Measurements from ENCODE around the gene UBA7. TPM values are rescaled to one million over a fixed set of nuclear protein-coding genes. Genes with fewer than 3 reads are reported as not detected.

Gene UBA7
- total RNA-seq, 2 donors from 2014 or later = 173 to 198 TPM

- no peak for DNase-seq
- H3K36me3 Mint-ChIP-seq (ENCODE audit: low read depth) = peaks cover 2% of the 10 kb centered on the region
- H3K4me3 Mint-ChIP-seq = no peak overlapping the region
- H3K27me3 Mint-ChIP-seq = peaks cover 17% of the 10 kb centered on the region
- peak overlapping the region; percentile 73 for H3K27ac Mint-ChIP-seq
- ATAC-seq = no peak
- H3K4me1 Mint-ChIP-seq = peaks cover 13% of the 10 kb centered on the region
- H3K9me3 ChIP-seq (ENCODE audit: control insufficient read depth, low read length, poor library complexity, severe bottlenecking) = no peaks in the 10 kb centered on the region
Observed at GRCh38 chr3:49799105-49799504, 14.6 kb downstream of the UBA7 start.

- Mint-ChIP-seq H3K27me3 (peaks cover 5% of the 10 kb centered on the region), H3K27ac (peak overlapping the region; percentile 77), H3K4me3 (no peak overlapping the region), H3K4me1 (peaks cover 3% of the 10 kb centered on the region), H3K36me3 (ENCODE audit: low read depth) (no peaks in the 10 kb centered on the region)
- ATAC-seq = no peak
- no peaks in the 10 kb centered on the region for H3K9me3 ChIP-seq (ENCODE audit: control insufficient read depth, low read length, poor library complexity, severe bottlenecking)
- no peak for DNase-seq
Observed at GRCh38 chr3:49794926-49795905, 18.5 kb downstream of the UBA7 start.

- H3K27ac Mint-ChIP-seq = no peak overlapping the region
- no peak for ATAC-seq
- H3K4me1 Mint-ChIP-seq = peaks cover 5% of the 10 kb centered on the region
- no peak overlapping the region for H3K4me3 Mint-ChIP-seq
- no peaks in the 10 kb centered on the region for H3K9me3 ChIP-seq (ENCODE audit: control insufficient read depth, low read length, poor library complexity, severe bottlenecking)
- peaks cover 5% of the 10 kb centered on the region for H3K27me3 Mint-ChIP-seq
- no peak for DNase-seq
- H3K36me3 Mint-ChIP-seq (ENCODE audit: low read depth) = no peaks in the 10 kb centered on the region
Observed at GRCh38 chr3:49794431-49794830, 19.3 kb downstream of the UBA7 start.

DNA sequence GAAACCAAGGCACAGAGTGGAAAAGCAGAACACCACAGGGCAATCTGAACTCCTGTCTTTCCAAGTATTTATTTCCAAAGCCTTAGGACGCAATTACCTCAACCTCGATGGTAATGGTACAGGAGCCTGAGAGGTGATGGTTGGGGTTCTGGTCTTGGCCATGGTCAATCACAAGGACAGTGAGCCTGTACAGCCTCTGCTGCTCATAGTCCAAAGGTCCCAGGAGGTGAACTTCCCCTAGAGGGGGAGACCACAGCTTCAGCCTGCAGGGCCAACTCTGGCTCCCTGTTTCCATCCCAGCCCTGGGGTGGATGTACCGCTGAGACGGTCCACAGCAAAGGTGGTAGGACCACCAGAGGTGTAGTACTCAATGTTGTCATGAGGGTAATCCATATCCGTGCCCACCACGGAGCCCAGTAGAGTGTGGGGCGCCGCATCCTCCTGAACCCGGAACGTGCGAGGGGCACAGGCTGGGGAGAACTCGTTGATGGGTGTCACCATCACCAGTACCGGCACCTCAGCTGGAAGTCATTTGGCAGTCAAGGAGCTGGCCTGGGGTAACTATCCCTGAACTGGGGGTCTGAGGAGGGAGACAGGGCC, 20.2 kb downstream of the UBA7 start:
- DNase-seq = no peak
- no peak for ATAC-seq
- H3K27ac Mint-ChIP-seq = peak overlapping the region; percentile 66
- peaks cover 5% of the 10 kb centered on the region for H3K27me3 Mint-ChIP-seq
- H3K4me3 Mint-ChIP-seq = no peak overlapping the region
- H3K36me3 Mint-ChIP-seq (ENCODE audit: low read depth) = no peaks in the 10 kb centered on the region
- H3K4me1 Mint-ChIP-seq = peaks cover 5% of the 10 kb centered on the region
- H3K9me3 ChIP-seq (ENCODE audit: control insufficient read depth, low read length, poor library complexity, severe bottlenecking) = no peaks in the 10 kb centered on the region

GRCh38 chr3:49792371-49793150, 21.2 kb downstream of the UBA7 start:
- DNase-seq = no peak
- H3K27ac Mint-ChIP-seq = no peak overlapping the region
- H3K4me3 Mint-ChIP-seq = no peak overlapping the region
- peaks cover 5% of the 10 kb centered on the region for H3K4me1 Mint-ChIP-seq
- H3K9me3 ChIP-seq (ENCODE audit: control insufficient read depth, low read length, poor library complexity, severe bottlenecking) = no peaks in the 10 kb centered on the region
- H3K36me3 Mint-ChIP-seq (ENCODE audit: low read depth) = no peaks in the 10 kb centered on the region
- no peak for ATAC-seq
- peaks cover 5% of the 10 kb centered on the region for H3K27me3 Mint-ChIP-seq

DNA sequence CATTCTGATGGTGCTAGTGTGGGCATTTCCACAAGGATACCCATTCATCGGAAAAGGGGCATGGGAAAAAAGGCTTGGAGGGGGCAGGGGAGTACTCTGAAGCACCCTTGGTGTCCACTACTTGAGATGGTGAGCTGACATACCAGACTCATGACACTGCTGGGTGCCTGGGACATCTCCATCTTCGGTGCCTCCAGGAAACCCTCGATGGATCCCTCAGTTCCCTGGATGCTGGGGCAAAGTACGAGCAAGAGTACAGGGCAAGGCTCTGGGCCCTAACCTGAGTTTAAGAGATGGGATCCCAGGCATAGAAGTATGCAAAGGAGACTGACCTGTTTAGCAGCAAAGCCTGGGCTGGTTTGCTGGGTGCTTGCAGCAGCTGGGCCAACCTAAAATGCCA, 22.2 kb downstream of the UBA7 start:
- Mint-ChIP-seq H3K27me3 (peaks cover 5% of the 10 kb centered on the region), H3K36me3 (ENCODE audit: low read depth) (no peaks in the 10 kb centered on the region), H3K4me3 (no peak overlapping the region), H3K27ac (no peak overlapping the region), H3K4me1 (peaks cover 11% of the 10 kb centered on the region)
- DNase-seq (no peak), ATAC-seq (no peak)
- H3K9me3 ChIP-seq (ENCODE audit: control insufficient read depth, low read length, poor library complexity, severe bottlenecking) = no peaks in the 10 kb centered on the region

- H3K9me3 ChIP-seq (ENCODE audit: control insufficient read depth, low read length, poor library complexity, severe bottlenecking) = no peaks in the 10 kb centered on the region
- Mint-ChIP-seq H3K36me3 (ENCODE audit: low read depth) (no peaks in the 10 kb centered on the region), H3K27ac (peak overlapping the region; percentile 94), H3K4me3 (no peak overlapping the region), H3K27me3 (peaks cover 5% of the 10 kb centered on the region), H3K4me1 (peaks cover 11% of the 10 kb centered on the region)
- DNase-seq = no peak
- ATAC-seq = no peak
Observed at GRCh38 chr3:49790626-49791411, 22.9 kb downstream of the UBA7 start.

GRCh38 chr3:49788056-49788455, 25.7 kb downstream of the UBA7 start:
- H3K27ac Mint-ChIP-seq = peak overlapping the region; percentile 94
- DNase-seq (no peak), ATAC-seq (no peak)
- no peak overlapping the region for H3K4me3 Mint-ChIP-seq
- H3K9me3 ChIP-seq (ENCODE audit: control insufficient read depth, low read length, poor library complexity, severe bottlenecking) = no peaks in the 10 kb centered on the region
- H3K4me1 Mint-ChIP-seq = peaks cover 18% of the 10 kb centered on the region
- H3K36me3 Mint-ChIP-seq (ENCODE audit: low read depth) = no peaks in the 10 kb centered on the region
- H3K27me3 Mint-ChIP-seq = peaks cover 5% of the 10 kb centered on the region

DNA sequence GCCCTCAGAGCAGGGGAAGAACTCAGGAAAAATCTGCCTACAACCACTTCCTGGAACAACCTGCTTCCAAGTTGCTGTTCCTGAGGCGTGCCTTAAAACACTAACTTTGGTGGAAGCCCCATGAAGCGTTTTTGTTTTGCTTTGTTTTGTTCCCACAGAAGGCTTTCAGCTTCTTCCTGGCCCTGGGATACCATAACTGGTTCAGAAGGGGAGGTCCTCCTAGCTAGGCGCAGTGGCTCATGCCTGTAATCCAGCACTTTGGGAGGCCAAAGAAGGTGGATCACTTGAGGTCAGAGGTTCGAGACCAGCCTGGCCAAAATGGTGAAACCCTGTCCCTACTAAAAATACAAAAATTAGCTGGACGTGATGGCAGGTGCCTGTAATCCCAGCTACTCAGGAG, 26.2 kb downstream of the UBA7 start:
- no peak for ATAC-seq
- no peak for DNase-seq
- Mint-ChIP-seq H3K27me3 (peaks cover 5% of the 10 kb centered on the region), H3K4me1 (peaks cover 18% of the 10 kb centered on the region), H3K4me3 (peak overlapping the region; percentile 91), H3K36me3 (ENCODE audit: low read depth) (no peaks in the 10 kb centered on the region), H3K27ac (peak overlapping the region; percentile 94)
- H3K9me3 ChIP-seq (ENCODE audit: control insufficient read depth, low read length, poor library complexity, severe bottlenecking) = no peaks in the 10 kb centered on the region

DNA sequence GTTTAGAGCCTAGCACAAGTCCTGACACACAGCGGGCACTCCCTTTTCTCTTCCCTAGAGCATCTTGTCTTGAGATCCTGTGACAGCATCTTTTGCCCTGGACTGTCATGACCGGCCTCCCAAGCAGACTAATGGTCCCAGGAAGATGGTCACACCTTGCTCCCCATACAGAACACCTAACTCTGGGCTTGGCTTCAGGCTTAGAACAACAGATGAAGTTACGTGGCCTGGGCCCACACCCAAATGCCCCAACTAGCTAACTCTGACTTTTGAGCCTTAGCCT, 26.6 kb downstream of the UBA7 start:
- DNase-seq (no peak), ATAC-seq (no peak)
- Mint-ChIP-seq H3K27me3 (peaks cover 5% of the 10 kb centered on the region), H3K4me1 (peaks cover 21% of the 10 kb centered on the region), H3K4me3 (peak overlapping the region; percentile 91), H3K36me3 (ENCODE audit: low read depth) (no peaks in the 10 kb centered on the region), H3K27ac (peak overlapping the region; percentile 94)
- no peaks in the 10 kb centered on the region for H3K9me3 ChIP-seq (ENCODE audit: control insufficient read depth, low read length, poor library complexity, severe bottlenecking)

GRCh38 chr3:49786357-49787181, 27.2 kb downstream of the UBA7 start, which contains the start of gene IP6K1:
TSS of gene IP6K1 (minus strand) at chr3:49786542. CDS start at chr3:49748040, 38,502 bp downstream.
- H3K27ac Mint-ChIP-seq = peak within 1 kb of the TSS; percentile 94
- peaks cover 21% of the 10 kb centered on the region for H3K4me1 Mint-ChIP-seq
- no peaks in the 10 kb centered on the region for H3K9me3 ChIP-seq (ENCODE audit: control insufficient read depth, low read length, poor library complexity, severe bottlenecking)
- H3K27me3 Mint-ChIP-seq = peaks cover 5% of the 10 kb centered on the region
- DNase-seq (peak; percentile 97 to 98 (median 97)), ATAC-seq (peak; percentile 99)
- H3K36me3 Mint-ChIP-seq (ENCODE audit: low read depth) = no peaks in the 10 kb centered on the region
- peak within 1 kb of the TSS; percentile 91 for H3K4me3 Mint-ChIP-seq

All from T-helper 17 cell (primary cell).